IMR-90 (cell line): Measurements from ENCODE around the gene HS2ST1. TPM values are rescaled to one million over a fixed set of nuclear protein-coding genes. Genes with fewer than 3 reads are reported as not detected.
A peak's percentile ranks its signal among the peaks of the same experiment; 100 is the strongest.

Experiments
- ATAC-seq: fragments of 200-7000 bp; cut with Tn5 transposase; 2 replicates; pipeline ENCODE4 v1.9.1; 2020; ENCODE audit warnings: low read depth, mild to moderate bottlenecking, moderate library complexity
- BruUV-seq: library from RNA; stranded (reverse); fragments of 400-500 nt; replicated peaks from 2 replicates; lab custom pipeline; 2021; lab: Mats Ljungman, UMichigan
- CTCF ChIA-PET: fragments of 300-600 bp; formaldehyde crosslinking; extraction: SDS; loops from one replicate; lab custom pipeline; 2021; ENCODE audit warnings: antibody characterized with exemption; lab: Yijun Ruan, JAX
- POLR2A ChIA-PET: fragments of 300-600 bp; sonication (Branson Sonifier 250); formaldehyde crosslinking; loops from one replicate; lab custom pipeline; 2022; ENCODE audit warnings: antibody characterized with exemption; ENCODE audit not compliant: unreplicated experiment; lab: Charles Lee
- DNase-seq: peaks from one replicate; pipeline ENCODE4 v3.0.0; 2013
- H2AFZ ChIP-seq: replicated peaks from 2 replicates; pipeline ENCODE3; 2013; ENCODE audit warnings: low read length, mild to moderate bottlenecking; ENCODE audit not compliant: poor library complexity
- H2AK5ac ChIP-seq: 2 replicates; pipeline ENCODE4 v1.6.1; 2013; ENCODE audit warnings: low read depth, low read length, inconsistent platforms
- H2AK9ac ChIP-seq: replicated peaks from 2 replicates; pipeline ENCODE3; 2013; ENCODE audit warnings: mild to moderate bottlenecking, low read depth, low read length, moderate library complexity; ENCODE audit not compliant: poor library complexity
- H2BK120ac ChIP-seq: 2 replicates; pipeline ENCODE4 v1.6.1; 2013; ENCODE audit warnings: low read depth, low read length, inconsistent platforms
- H2BK15ac ChIP-seq: 3 replicates; pipeline ENCODE4 v1.6.1; 2013; ENCODE audit warnings: low read depth, low read length, inconsistent platforms
- H2BK20ac ChIP-seq: 2 replicates; pipeline ENCODE4 v1.6.1; 2013; ENCODE audit warnings: low read depth, mild to moderate bottlenecking, inconsistent platforms, low read length, moderate library complexity
- H2BK5ac ChIP-seq: 2 replicates; pipeline ENCODE4 v1.6.1; 2013; ENCODE audit warnings: mild to moderate bottlenecking, low read depth, low read length, inconsistent platforms; ENCODE audit not compliant: poor library complexity, severe bottlenecking
- H3K14ac ChIP-seq: replicated peaks from 2 replicates; pipeline ENCODE4 v1.6.1; 2013; ENCODE audit warnings: low read depth, low read length, inconsistent platforms
- H3K18ac ChIP-seq: 2 replicates; pipeline ENCODE4 v1.6.1; 2013; ENCODE audit warnings: low read depth, low read length, control low read depth
- H3K23ac ChIP-seq: 2 replicates; pipeline ENCODE4 v1.6.1; 2013; ENCODE audit warnings: low read depth, low read length, inconsistent platforms
- H3K27ac ChIP-seq: 2 replicates; pipeline ENCODE4 v1.5.1; 2013; ENCODE audit warnings: mild to moderate bottlenecking, control low read depth, low read length; ENCODE audit not compliant: insufficient read depth
- H3K27me3 ChIP-seq: 2 replicates; pipeline ENCODE4 v1.6.1; 2013; ENCODE audit warnings: low read length; ENCODE audit not compliant: control insufficient read depth, insufficient read depth
- H3K36me3 ChIP-seq: 2 replicates; pipeline ENCODE4 v1.6.1; 2013; ENCODE audit warnings: low read length, mixed read lengths; ENCODE audit not compliant: control insufficient read depth, insufficient read depth
- H3K4ac ChIP-seq: 2 replicates; pipeline ENCODE4 v1.6.1; 2013; ENCODE audit warnings: low read depth, low read length, inconsistent platforms
- H3K4me1 ChIP-seq: 2 replicates; pipeline ENCODE4 v1.6.1; 2013; ENCODE audit warnings: low read length, mixed read lengths; ENCODE audit not compliant: control insufficient read depth, insufficient read depth
- H3K4me2 ChIP-seq: 2 replicates; pipeline ENCODE4 v1.6.1; 2013; ENCODE audit warnings: low read depth, mild to moderate bottlenecking, control low read depth, low read length, moderate library complexity
- H3K4me3 ChIP-seq: 2 replicates; pipeline ENCODE4 v1.5.1; 2013; ENCODE audit warnings: low read depth, mild to moderate bottlenecking, control low read depth, low read length, moderate library complexity; ENCODE audit not compliant: insufficient read depth
- H3K56ac ChIP-seq: 2 replicates; pipeline ENCODE4 v1.6.1; 2013; ENCODE audit warnings: low read length, inconsistent platforms; ENCODE audit not compliant: insufficient read depth; ENCODE audit errors: extremely low read depth
- H3K79me1 ChIP-seq, 2 experiments: 2 replicates each; pipeline ENCODE4 v1.6.1; 2013; ENCODE audit warnings: low read length in 2 of 2, inconsistent platforms in 1 of 2, low read depth in 1 of 2
- H3K9ac ChIP-seq: 2 replicates; pipeline ENCODE4 v1.6.1; 2013; ENCODE audit warnings: low read depth, low read length, control low read depth
- H3K9me1 ChIP-seq: 2 replicates; pipeline ENCODE4 v1.6.1; 2013; ENCODE audit warnings: low read length, inconsistent platforms; ENCODE audit not compliant: insufficient read depth
- H3K9me3 ChIP-seq: 2 replicates; pipeline ENCODE4 v1.6.1; 2013; ENCODE audit warnings: low read length; ENCODE audit not compliant: control insufficient read depth, insufficient read depth
- H4K20me1 ChIP-seq: 2 replicates; pipeline ENCODE4 v1.6.1; 2013; ENCODE audit warnings: low read length, inconsistent platforms; ENCODE audit not compliant: insufficient read depth
- H4K5ac ChIP-seq: 2 replicates; pipeline ENCODE4 v1.6.1; 2013; ENCODE audit warnings: mild to moderate bottlenecking, low read depth, low read length, control low read depth
- H4K8ac ChIP-seq, 2 experiments: 2 replicates each; pipeline ENCODE4 v1.6.1; 2013; ENCODE audit warnings: low read depth in 2 of 2, low read length in 2 of 2, control low read depth in 1 of 2, inconsistent platforms in 1 of 2
- H4K91ac ChIP-seq: 2 replicates; pipeline ENCODE4 v1.6.1; 2013; ENCODE audit warnings: low read depth, low read length, inconsistent platforms; ENCODE audit not compliant: insufficient read depth
- BHLHE40 ChIP-seq: fragments of 150-350 bp; IDR thresholded peaks from 2 replicates; pipeline ENCODE4 v1.6.1; 2016; ENCODE audit warnings: mild to moderate bottlenecking, low read depth, low read length
- CEBPB ChIP-seq: IDR thresholded peaks from 2 replicates; pipeline ENCODE4 v1.6.1; 2012; ENCODE audit warnings: low read depth, low read length, improper control_type of control experiment
- CHD1 ChIP-seq: IDR thresholded peaks from 2 replicates; pipeline ENCODE4 v1.6.1; 2012; ENCODE audit warnings: low read depth, low read length, improper control_type of control experiment
- CTCF ChIP-seq: conservative IDR thresholded peaks from 2 replicates; pipeline ENCODE4 v1.5.1; 2012; ENCODE audit warnings: mild to moderate bottlenecking, low read depth, low read length, improper control_type of control experiment
- FOS ChIP-seq: fragments of 150-350 bp; IDR thresholded peaks from 2 replicates; pipeline ENCODE4 v1.6.1; 2016; ENCODE audit warnings: low read depth, low read length
- MAFK ChIP-seq: IDR thresholded peaks from 2 replicates; pipeline ENCODE4 v1.6.1; 2012; ENCODE audit warnings: low read depth, low read length, improper control_type of control experiment
- MXI1 ChIP-seq: IDR thresholded peaks from 2 replicates; pipeline ENCODE4 v1.6.1; 2012; ENCODE audit warnings: low read depth, mild to moderate bottlenecking, low read length, moderate library complexity, borderline replicate concordance
- NFE2L2 ChIP-seq: fragments of 150-350 bp; IDR thresholded peaks from 2 replicates; pipeline ENCODE4 v1.6.1; 2016; ENCODE audit warnings: low read depth, mild to moderate bottlenecking, low read length
- POLR2A ChIP-seq: IDR thresholded peaks from 2 replicates; pipeline ENCODE4 v1.6.1; 2012; ENCODE audit warnings: mild to moderate bottlenecking, low read depth, low read length
- RAD21 ChIP-seq: IDR thresholded peaks from 2 replicates; pipeline ENCODE4 v1.6.1; 2012; ENCODE audit warnings: low read length, improper control_type of control experiment
- RCOR1 ChIP-seq: IDR thresholded peaks from 2 replicates; pipeline ENCODE4 v1.6.1; 2012; ENCODE audit warnings: mild to moderate bottlenecking, low read length, improper control_type of control experiment; ENCODE audit not compliant: insufficient replicate concordance
- SMC3 ChIP-seq: fragments of 150-350 bp; IDR thresholded peaks from 2 replicates; pipeline ENCODE4 v1.6.1; 2016; ENCODE audit warnings: low read depth, mild to moderate bottlenecking, antibody characterized with exemption, low read length, moderate library complexity
- USF2 ChIP-seq: fragments of 150-350 bp; IDR thresholded peaks from 2 replicates; pipeline ENCODE4 v1.6.1; 2017; ENCODE audit warnings: mild to moderate bottlenecking, antibody characterized with exemption, low read length, low read depth
- WGBS, 2 experiments: methylation state at CpG; one replicate each; pipeline versions ENCODE4 v1.1.5 to v1.1.7; 2013; ENCODE audit warnings: missing lambda C conversion rate in 2 of 2; ENCODE audit not compliant: insufficient read length in 1 of 2; ENCODE audit errors: extremely low coverage in 2 of 2; 5-methylcytosine and 5-hydroxymethylcytosine counted together
- dilution Hi-C: fragments of 300-500 bp; cut with HindIII; formaldehyde crosslinking; loops from one replicate; pipeline ENCODE4 v1.14.3; 2018; ENCODE audit warnings: low sequenced_read_pairs; ENCODE audit not compliant: unreplicated experiment
- in situ Hi-C: fragments of 300-500 bp; cut with MboI; formaldehyde crosslinking; loops from 3 replicates; pipeline ENCODE4 v1.14.3; 2019; ENCODE audit warnings: low sequenced_read_pairs, inconsistent platforms, mixed read lengths
- intact Hi-C: fragments of 100-400 bp; cut with micrococcal nuclease; formaldehyde crosslinking; loops from 2 replicates; pipeline ENCODE4 v1.10.0; 2022
- polyA plus RNA-seq, 3 experiments: library from polyadenylated mRNA; depleted of rRNA; stranded (reverse); fragments of >200 nt; gene quantifications; 2 replicates each; pipeline ENCODE4 v1.2.3, GENCODE V29; 2012; ENCODE audit warnings: low replicate concordance in 1 of 3
- total RNA-seq: library from RNA; depleted of rRNA; stranded (reverse); fragments of >200 nt; gene quantifications from 2 replicates; pipeline ENCODE4 v1.2.3, GENCODE V29; 2012
- TF ChIP-seq, protein P1 (sequence below): fragments of 150-350 bp; IDR thresholded peaks from 2 replicates; pipeline ENCODE4 v1.6.1; 2016; ENCODE audit warnings: low read depth, mild to moderate bottlenecking, low read length, moderate library complexity, borderline replicate concordance

Gene HS2ST1
- total and polyA plus RNA-seq, 2 of the 4 experiments (the other 2 are of a cell fraction): 7.8 to 13.1 TPM

DNA sequence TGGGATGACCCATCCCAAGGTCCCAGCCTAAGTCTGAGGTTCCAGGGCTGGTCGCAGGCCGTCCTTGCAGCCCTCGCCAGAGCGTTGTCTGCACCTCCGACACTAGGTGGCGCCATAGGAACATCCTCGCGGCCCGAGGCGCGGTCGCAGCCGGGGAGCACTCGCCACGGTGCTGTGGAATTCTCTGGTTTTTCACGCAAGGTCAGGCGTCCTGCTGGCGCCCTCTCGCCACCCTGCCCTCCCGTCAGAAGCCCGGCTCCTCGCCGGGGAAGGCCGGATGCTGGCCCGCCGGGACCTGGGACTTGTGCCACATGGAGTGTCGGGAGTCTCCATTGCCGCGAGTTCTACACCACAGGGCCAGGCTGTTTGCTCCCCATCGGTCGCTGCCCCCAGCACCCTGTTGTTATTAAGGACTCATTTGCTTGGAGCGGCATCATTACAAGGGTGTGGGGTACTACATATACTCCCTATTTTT lies 217.4 kb downstream of the HS2ST1 start:
- DNase-seq (peak; percentile 64), ATAC-seq (peak; percentile 96)
- H3K18ac ChIP-seq: no peak overlapping the region
- H3K4ac ChIP-seq: peak overlapping the region; percentile 11
- H2AFZ ChIP-seq: peak overlapping the region; percentile 95
- dilution Hi-C loops: no loop called here
- no TSS peak for BruUV-seq
- no peak overlapping the region for H3K23ac ChIP-seq
- H3K9me1 ChIP-seq: no peaks in the 10 kb centered on the region
- H4K5ac ChIP-seq: peak overlapping the region; percentile 11; the same call in 1 of the 2 replicates
- H2BK5ac ChIP-seq: no peak overlapping the region
- H4K91ac ChIP-seq: peak overlapping the region; percentile 22; the same call in 1 of the 2 replicates
- in situ Hi-C loops: loop anchor here (10.0 to 25.0 kb wide), 3 partner anchors 193 to 1163 kb away; partner anchors contain the start of gene LMO4
- peak overlapping the region; percentile 34 for H3K4me3 ChIP-seq
- no peaks in the 10 kb centered on the region for H3K36me3 ChIP-seq
- H2BK20ac ChIP-seq: peak overlapping the region; percentile 21; the same call in 1 of the 2 replicates
- WGBS, 2 experiments: 0% methylated on average over 11 of the region's 32 CpGs; no CpG with 5 or more reads in 1 of the 2 experiments
- H3K4me2 ChIP-seq: peak overlapping the region; percentile 67
- H3K56ac ChIP-seq: no peak overlapping the region
- H3K27ac ChIP-seq: peak overlapping the region; percentile 21; the same call in 1 of the 2 replicates
- peak overlapping the region; percentile 25; the same call in 1 of the 2 replicates for H3K9ac ChIP-seq
- peaks cover 6% of the 10 kb centered on the region; the same call in 1 of the 2 replicates for H3K4me1 ChIP-seq
- peaks cover 2% of the 10 kb centered on the region; the same call in 1 of the 2 replicates for H3K27me3 ChIP-seq
- peak overlapping the region in 1 of 2 experiments; percentile 79; a peak in 1 of 4 replicates for H4K8ac ChIP-seq
- H2BK15ac ChIP-seq: 0 out of 3 replicates have a peak overlapping the region, but pooled peaks have one; percentile 17
- peak overlapping the region; percentile 59 for H2AK9ac ChIP-seq
- POLR2A ChIA-PET: no interaction called here
- no peak overlapping the region for H2AK5ac ChIP-seq
- peak overlapping the region; percentile 79; the same call in 1 of the 2 replicates for H2BK120ac ChIP-seq
- H3K14ac ChIP-seq: 0 out of 2 replicates have a peak overlapping the region, but pooled peaks have one; percentile 46
- H3K79me1 ChIP-seq: no peaks in the 10 kb centered on the region
- no peaks in the 10 kb centered on the region for H3K9me3 ChIP-seq
- no peaks in the 10 kb centered on the region for H4K20me1 ChIP-seq
- CTCF ChIA-PET: interaction anchor here (0.6 to 1.1 kb wide), 4 partner anchors 10 to 163 kb away, joined by 3 read pairs; no protein-coding TSS in a partner anchor
- intact Hi-C loops: loop anchor here (1.0 to 10.0 kb wide), 8 partner anchors 161 to 1463 kb away; partner anchors contain the start of gene LMO4
- peak; percentile 17; the same call in 1 of the 2 replicates for TF ChIP-seq MXI1
- no peak for TF ChIP-seq POLR2A
- TF ChIP-seq RCOR1: no peak
- TF ChIP-seq CHD1: no peak
- TF ChIP-seq FOS: no peak
- TF ChIP-seq RAD21: peak; percentile 97
- TF ChIP-seq, protein P1, sequence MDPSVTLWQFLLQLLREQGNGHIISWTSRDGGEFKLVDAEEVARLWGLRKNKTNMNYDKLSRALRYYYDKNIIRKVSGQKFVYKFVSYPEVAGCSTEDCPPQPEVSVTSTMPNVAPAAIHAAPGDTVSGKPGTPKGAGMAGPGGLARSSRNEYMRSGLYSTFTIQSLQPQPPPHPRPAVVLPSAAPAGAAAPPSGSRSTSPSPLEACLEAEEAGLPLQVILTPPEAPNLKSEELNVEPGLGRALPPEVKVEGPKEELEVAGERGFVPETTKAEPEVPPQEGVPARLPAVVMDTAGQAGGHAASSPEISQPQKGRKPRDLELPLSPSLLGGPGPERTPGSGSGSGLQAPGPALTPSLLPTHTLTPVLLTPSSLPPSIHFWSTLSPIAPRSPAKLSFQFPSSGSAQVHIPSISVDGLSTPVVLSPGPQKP: no peak
- no peak for TF ChIP-seq CEBPB
- no peak for TF ChIP-seq NFE2L2
- no peak for TF ChIP-seq BHLHE40
- TF ChIP-seq USF2: no peak
- TF ChIP-seq SMC3: peak; percentile 83
- TF ChIP-seq MAFK: no peak
- TF ChIP-seq CTCF: peak; percentile 96
